Measurements from ENCODE around the gene LRRC56.
A peak's percentile ranks its signal among the peaks of the same experiment; 100 is the strongest.

LRRC56 gene

GRCh38 chr11:534396-535209 is 2.7 kb upstream of the LRRC56 start:
- peak overlapping the region; percentile 86 for H3K4me3 ChIP-seq (ENCODE audit: low read depth, low read length)
- TF ChIP-seq, protein P1, sequence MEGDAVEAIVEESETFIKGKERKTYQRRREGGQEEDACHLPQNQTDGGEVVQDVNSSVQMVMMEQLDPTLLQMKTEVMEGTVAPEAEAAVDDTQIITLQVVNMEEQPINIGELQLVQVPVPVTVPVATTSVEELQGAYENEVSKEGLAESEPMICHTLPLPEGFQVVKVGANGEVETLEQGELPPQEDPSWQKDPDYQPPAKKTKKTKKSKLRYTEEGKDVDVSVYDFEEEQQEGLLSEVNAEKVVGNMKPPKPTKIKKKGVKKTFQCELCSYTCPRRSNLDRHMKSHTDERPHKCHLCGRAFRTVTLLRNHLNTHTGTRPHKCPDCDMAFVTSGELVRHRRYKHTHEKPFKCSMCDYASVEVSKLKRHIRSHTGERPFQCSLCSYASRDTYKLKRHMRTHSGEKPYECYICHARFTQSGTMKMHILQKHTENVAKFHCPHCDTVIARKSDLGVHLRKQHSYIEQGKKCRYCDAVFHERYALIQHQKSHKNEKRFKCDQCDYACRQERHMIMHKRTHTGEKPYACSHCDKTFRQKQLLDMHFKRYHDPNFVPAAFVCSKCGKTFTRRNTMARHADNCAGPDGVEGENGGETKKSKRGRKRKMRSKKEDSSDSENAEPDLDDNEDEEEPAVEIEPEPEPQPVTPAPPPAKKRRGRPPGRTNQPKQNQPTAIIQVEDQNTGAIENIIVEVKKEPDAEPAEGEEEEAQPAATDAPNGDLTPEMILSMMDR (IDR thresholded peaks at IDR 0.05; ENCODE audit: low read depth, low read length), result no peak

- H3K4me3 ChIP-seq (ENCODE audit: low read depth, low read length), result peak overlapping the region; percentile 86
- TF ChIP-seq, protein P1 (IDR thresholded peaks at IDR 0.05; ENCODE audit: low read depth, low read length), result no peak
Measured at GRCh38 chr11:535210-535518, 2.2 kb upstream of the LRRC56 start.

GRCh38 chr11:535519-536454 is 1.5 kb upstream of the LRRC56 start, which contains the start of gene HRAS:
HRAS (minus strand) TSS chr11:535576.
- peak within 1 kb of the TSS; percentile 86 for H3K4me3 ChIP-seq (ENCODE audit: low read depth, low read length)
- TF ChIP-seq, protein P1 (IDR thresholded peaks at IDR 0.05; ENCODE audit: low read depth, low read length), result no peak

- peak overlapping the region; percentile 60 for H3K4me3 ChIP-seq (ENCODE audit: low read depth, low read length)
- TF ChIP-seq, protein P1 (IDR thresholded peaks at IDR 0.05; ENCODE audit: low read depth, low read length), result no peak
Measured at GRCh38 chr11:537622-538430, 499 bp downstream of the LRRC56 start.

- no peak overlapping the region for H3K4me3 ChIP-seq (ENCODE audit: low read depth, low read length)
- TF ChIP-seq, protein P1 (IDR thresholded peaks at IDR 0.05; ENCODE audit: low read depth, low read length), result no peak
Measured at GRCh38 chr11:538431-539051, 1.2 kb downstream of the LRRC56 start.

- TF ChIP-seq, protein P1 (IDR thresholded peaks at IDR 0.05; ENCODE audit: low read depth, low read length), result no peak
- no peak overlapping the region for H3K4me3 ChIP-seq (ENCODE audit: low read depth, low read length)
Measured at GRCh38 chr11:539971-540481, 2.7 kb downstream of the LRRC56 start.

All from WI38 (cell line).